ENCODE data around the gene ARHGAP24. TPM values are rescaled to one million over a fixed set of nuclear protein-coding genes. Genes with fewer than 3 reads are reported as not detected.

The ARHGAP24 gene
- total and polyA plus RNA-seq, 2 donors from 2014 or later: 78.1 to 94.7 TPM

GRCh38 chr4:85966373-85966772 lies 491.4 kb downstream of the ARHGAP24 start:
- Histone ChIP-seq H3K9ac (ENCODE audit: low read length in 3 of 3) (peak overlapping the region in 1 of 3 donors; percentile 21), H3K4me1 (ENCODE audit: control insufficient read depth in 2 of 3, insufficient read depth in 2 of 3, low read depth in 1 of 3, low read length in 3 of 3) (peaks cover 7 to 24% (median 12%) of the 10 kb centered on the region in 3 donors), H3K9me3 (ENCODE audit: control insufficient read depth in 2 of 3, insufficient read depth in 1 of 3, low read length in 3 of 3) (no peaks in the 10 kb centered on the region), H3K27ac (ENCODE audit: low read depth in 2 of 2, low read length in 2 of 2) (peak overlapping the region in 1 of 2 donors; percentile 43), H3K4me3 (ENCODE audit: low read length in 3 of 3) (no peak overlapping the region), H3K36me3 (ENCODE audit: control insufficient read depth in 2 of 3, insufficient read depth in 3 of 3, low read length in 3 of 3) (peaks cover 0 to 2% (median 0%) of the 10 kb centered on the region in 3 donors), H3K27me3 (ENCODE audit: control insufficient read depth, insufficient read depth, low read length) (no peaks in the 10 kb centered on the region)
- intact Hi-C loops (cut with DNase I): no loop called here
- no peak for TF ChIP-seq CTCF (IDR thresholded peaks at IDR 0.05; ENCODE audit: borderline replicate concordance, extremely low read depth, insufficient read depth)
- DNase-seq (peak in 1 of 5 donors; percentile 34), FAIRE-seq (no peak)

- FAIRE-seq: no peak
- intact Hi-C loops (cut with DNase I): no loop called here
- peak overlapping the region in 1 of 2 donors; percentile 29 for H3K27ac ChIP-seq (ENCODE audit: low read depth in 2 of 2, low read length in 2 of 2)
Measured at GRCh38 chr4:85967872-85968271, 492.9 kb downstream of the ARHGAP24 start.

GRCh38 chr4:85968945-85969819 lies 494.2 kb downstream of the ARHGAP24 start:
- TF ChIP-seq CTCF (IDR thresholded peaks at IDR 0.05; ENCODE audit: borderline replicate concordance, extremely low read depth, insufficient read depth): peak; percentile 71
- Histone ChIP-seq H3K4me1 (ENCODE audit: control insufficient read depth in 2 of 3, insufficient read depth in 2 of 3, low read depth in 1 of 3, low read length in 3 of 3) (peaks cover 7 to 24% (median 12%) of the 10 kb centered on the region in 3 donors), H3K27ac (ENCODE audit: low read depth in 2 of 2, low read length in 2 of 2) (no peak overlapping the region), H3K36me3 (ENCODE audit: control insufficient read depth in 2 of 3, insufficient read depth in 3 of 3, low read length in 3 of 3) (peaks cover 0 to 12% (median 4%) of the 10 kb centered on the region in 3 donors), H3K9me3 (ENCODE audit: control insufficient read depth in 2 of 3, insufficient read depth in 1 of 3, low read length in 3 of 3) (no peaks in the 10 kb centered on the region), H3K4me3 (ENCODE audit: low read length in 3 of 3) (no peak overlapping the region), H3K27me3 (ENCODE audit: control insufficient read depth, insufficient read depth, low read length) (no peaks in the 10 kb centered on the region), H3K9ac (ENCODE audit: low read length in 3 of 3) (no peak overlapping the region)
- intact Hi-C loops (cut with DNase I): no loop called here
- DNase-seq (peak in 2 of 5 donors; percentile 79 to 92), FAIRE-seq (peak; percentile 98)

More at GRCh38 chr4:85967872-85968271, 492.9 kb downstream of the ARHGAP24 start:
- no peak for TF ChIP-seq CTCF (IDR thresholded peaks at IDR 0.05; ENCODE audit: borderline replicate concordance, extremely low read depth, insufficient read depth)
- H3K4me1 ChIP-seq (ENCODE audit: control insufficient read depth in 2 of 3, insufficient read depth in 2 of 3, low read depth in 1 of 3, low read length in 3 of 3): peaks cover 7 to 24% (median 12%) of the 10 kb centered on the region in 3 donors
- peaks cover 0 to 9% (median 2%) of the 10 kb centered on the region in 3 donors for H3K36me3 ChIP-seq (ENCODE audit: control insufficient read depth in 2 of 3, insufficient read depth in 3 of 3, low read length in 3 of 3)
- H3K4me3 ChIP-seq (ENCODE audit: low read length in 3 of 3): no peak overlapping the region
- peak overlapping the region in 1 of 3 donors; percentile 15 for H3K9ac ChIP-seq (ENCODE audit: low read length in 3 of 3)
- H3K27me3 ChIP-seq (ENCODE audit: control insufficient read depth, insufficient read depth, low read length): no peaks in the 10 kb centered on the region
- H3K9me3 ChIP-seq (ENCODE audit: control insufficient read depth in 2 of 3, insufficient read depth in 1 of 3, low read length in 3 of 3): no peaks in the 10 kb centered on the region
- no peak for DNase-seq
